ENCODE data around the gene DLX5.

GRCh38 chr7:97018126-97018601 is 6.5 kb downstream of the DLX5 start:
- no peak for TF ChIP-seq POLR2A (IDR thresholded peaks at IDR 0.05)
- TF ChIP-seq, protein P1, sequence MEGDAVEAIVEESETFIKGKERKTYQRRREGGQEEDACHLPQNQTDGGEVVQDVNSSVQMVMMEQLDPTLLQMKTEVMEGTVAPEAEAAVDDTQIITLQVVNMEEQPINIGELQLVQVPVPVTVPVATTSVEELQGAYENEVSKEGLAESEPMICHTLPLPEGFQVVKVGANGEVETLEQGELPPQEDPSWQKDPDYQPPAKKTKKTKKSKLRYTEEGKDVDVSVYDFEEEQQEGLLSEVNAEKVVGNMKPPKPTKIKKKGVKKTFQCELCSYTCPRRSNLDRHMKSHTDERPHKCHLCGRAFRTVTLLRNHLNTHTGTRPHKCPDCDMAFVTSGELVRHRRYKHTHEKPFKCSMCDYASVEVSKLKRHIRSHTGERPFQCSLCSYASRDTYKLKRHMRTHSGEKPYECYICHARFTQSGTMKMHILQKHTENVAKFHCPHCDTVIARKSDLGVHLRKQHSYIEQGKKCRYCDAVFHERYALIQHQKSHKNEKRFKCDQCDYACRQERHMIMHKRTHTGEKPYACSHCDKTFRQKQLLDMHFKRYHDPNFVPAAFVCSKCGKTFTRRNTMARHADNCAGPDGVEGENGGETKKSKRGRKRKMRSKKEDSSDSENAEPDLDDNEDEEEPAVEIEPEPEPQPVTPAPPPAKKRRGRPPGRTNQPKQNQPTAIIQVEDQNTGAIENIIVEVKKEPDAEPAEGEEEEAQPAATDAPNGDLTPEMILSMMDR (IDR thresholded peaks at IDR 0.05), result no peak
